GM15510 (cell line): ENCODE measurements around the gene COQ2.

ENCODE experiments used
- POLR2A ChIP-seq: IDR thresholded peaks from 3 replicates; pipeline ENCODE4 v1.6.1; 2011; ENCODE audit warnings: borderline replicate concordance; ENCODE audit not compliant: insufficient read length; ENCODE audit errors: extremely low read depth

COQ2 gene

GRCh38 chr4:83234902-83235644, 49.5 kb downstream of the COQ2 start:
- TF ChIP-seq POLR2A, result no peak

GRCh38 chr4:83232082-83232481, 52.5 kb downstream of the COQ2 start:
- no peak for TF ChIP-seq POLR2A

GRCh38 chr4:83231620-83232076, 53.0 kb downstream of the COQ2 start:
- TF ChIP-seq POLR2A, result no peak

- no peak for TF ChIP-seq POLR2A
Observed at GRCh38 chr4:83230928-83231327, 53.7 kb downstream of the COQ2 start.

- no peak for TF ChIP-seq POLR2A
Observed at GRCh38 chr4:83229791-83230190, 54.8 kb downstream of the COQ2 start.

GRCh38 chr4:83228231-83228630, 56.4 kb downstream of the COQ2 start:
- no peak for TF ChIP-seq POLR2A

GRCh38 chr4:83224502-83225197, 59.9 kb downstream of the COQ2 start:
- TF ChIP-seq POLR2A, result no peak

GRCh38 chr4:83223781-83224180, 60.8 kb downstream of the COQ2 start:
- TF ChIP-seq POLR2A, result no peak

GRCh38 chr4:83221897-83222441, 62.6 kb downstream of the COQ2 start:
- no peak for TF ChIP-seq POLR2A

GRCh38 chr4:83219344-83220331, 65.0 kb downstream of the COQ2 start:
- no peak for TF ChIP-seq POLR2A

GRCh38 chr4:83217721-83218522, 66.7 kb downstream of the COQ2 start:
- no peak for TF ChIP-seq POLR2A

GRCh38 chr4:83216959-83217683, 67.5 kb downstream of the COQ2 start:
- TF ChIP-seq POLR2A, result no peak

GRCh38 chr4:83214079-83214478, 70.5 kb downstream of the COQ2 start:
- TF ChIP-seq POLR2A, result no peak
